ENCODE measurements around the gene DNHD1.

The DNHD1 gene

DNA sequence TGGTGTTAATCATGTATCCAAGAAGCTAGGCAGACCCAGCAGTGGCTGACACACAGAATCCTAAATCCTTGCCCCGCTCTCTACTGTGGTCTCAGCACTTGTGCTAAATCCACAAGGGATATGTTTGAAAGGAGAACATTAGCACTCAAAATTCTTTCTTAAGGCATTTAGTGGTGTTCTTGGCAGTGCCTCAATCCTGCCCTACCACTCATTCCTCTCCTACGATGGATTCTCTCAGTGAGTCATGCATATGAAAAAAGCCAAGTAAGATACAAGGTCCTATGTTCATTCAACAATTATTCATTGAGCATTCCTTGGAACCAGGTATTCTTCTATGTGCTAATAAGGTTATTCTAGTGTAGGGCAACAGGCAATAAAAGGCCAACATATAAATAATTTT, 75.1 kb downstream of the DNHD1 start:
- TF ChIP-seq, protein P1, sequence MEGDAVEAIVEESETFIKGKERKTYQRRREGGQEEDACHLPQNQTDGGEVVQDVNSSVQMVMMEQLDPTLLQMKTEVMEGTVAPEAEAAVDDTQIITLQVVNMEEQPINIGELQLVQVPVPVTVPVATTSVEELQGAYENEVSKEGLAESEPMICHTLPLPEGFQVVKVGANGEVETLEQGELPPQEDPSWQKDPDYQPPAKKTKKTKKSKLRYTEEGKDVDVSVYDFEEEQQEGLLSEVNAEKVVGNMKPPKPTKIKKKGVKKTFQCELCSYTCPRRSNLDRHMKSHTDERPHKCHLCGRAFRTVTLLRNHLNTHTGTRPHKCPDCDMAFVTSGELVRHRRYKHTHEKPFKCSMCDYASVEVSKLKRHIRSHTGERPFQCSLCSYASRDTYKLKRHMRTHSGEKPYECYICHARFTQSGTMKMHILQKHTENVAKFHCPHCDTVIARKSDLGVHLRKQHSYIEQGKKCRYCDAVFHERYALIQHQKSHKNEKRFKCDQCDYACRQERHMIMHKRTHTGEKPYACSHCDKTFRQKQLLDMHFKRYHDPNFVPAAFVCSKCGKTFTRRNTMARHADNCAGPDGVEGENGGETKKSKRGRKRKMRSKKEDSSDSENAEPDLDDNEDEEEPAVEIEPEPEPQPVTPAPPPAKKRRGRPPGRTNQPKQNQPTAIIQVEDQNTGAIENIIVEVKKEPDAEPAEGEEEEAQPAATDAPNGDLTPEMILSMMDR (IDR thresholded peaks at IDR 0.05; ENCODE audit: low read depth, low read length), result no peak
- no peak overlapping the region for H3K4me3 ChIP-seq (replicated peaks in 1 of 2; ENCODE audit: low read depth in 2 of 2, low read length in 2 of 2)
- DNase-seq (ENCODE audit: low read depth in 2 of 2), result peak; percentile 79 to 81

DNA sequence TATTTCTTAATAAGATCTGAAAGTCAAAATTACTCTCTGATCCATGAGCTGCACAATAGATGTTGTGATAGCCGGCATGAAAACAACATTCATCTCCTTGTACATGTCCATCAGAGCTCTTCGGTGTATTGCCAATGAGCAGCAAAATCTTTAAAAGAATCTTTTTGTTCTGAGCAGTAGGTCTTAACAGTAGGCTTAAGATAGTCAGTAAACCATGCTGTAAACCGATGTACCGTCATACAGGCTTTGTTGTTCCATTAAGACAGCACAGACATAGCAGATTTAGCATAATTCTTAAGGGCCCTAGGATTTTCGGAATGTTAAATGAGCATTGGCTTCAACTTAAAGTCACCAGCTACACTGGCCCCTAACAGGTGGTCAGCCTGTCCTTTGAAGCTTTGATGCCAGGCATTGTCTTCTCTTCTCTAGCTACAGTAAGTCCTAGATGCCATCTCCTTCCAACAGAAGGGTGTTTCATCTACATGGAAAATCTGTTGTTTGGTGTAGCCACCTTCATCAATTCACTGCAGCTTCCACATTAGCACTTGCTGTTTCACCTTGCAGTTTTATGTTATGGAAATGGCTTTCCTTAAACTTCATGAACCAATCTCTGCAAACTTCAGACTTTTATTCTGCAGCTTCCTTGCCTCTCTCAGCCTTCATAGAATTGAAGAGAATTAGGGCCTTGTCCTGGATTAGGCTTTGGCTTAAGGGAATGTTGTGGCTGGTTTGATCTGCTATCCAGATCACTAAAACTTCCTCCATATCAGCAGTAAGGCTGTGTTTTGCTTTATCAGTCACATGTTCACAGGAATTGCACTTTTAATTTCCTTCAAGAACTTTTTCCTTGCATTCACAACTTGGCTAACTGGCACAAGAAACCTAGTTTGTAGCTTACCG, 78.0 kb downstream of the DNHD1 start:
- TF ChIP-seq, protein P1 (IDR thresholded peaks at IDR 0.05; ENCODE audit: low read depth, low read length), result no peak
- H3K4me3 ChIP-seq (replicated peaks in 1 of 2; ENCODE audit: low read depth in 2 of 2, low read length in 2 of 2), result no peak overlapping the region
- no peak for DNase-seq (ENCODE audit: low read depth in 2 of 2)

DNA sequence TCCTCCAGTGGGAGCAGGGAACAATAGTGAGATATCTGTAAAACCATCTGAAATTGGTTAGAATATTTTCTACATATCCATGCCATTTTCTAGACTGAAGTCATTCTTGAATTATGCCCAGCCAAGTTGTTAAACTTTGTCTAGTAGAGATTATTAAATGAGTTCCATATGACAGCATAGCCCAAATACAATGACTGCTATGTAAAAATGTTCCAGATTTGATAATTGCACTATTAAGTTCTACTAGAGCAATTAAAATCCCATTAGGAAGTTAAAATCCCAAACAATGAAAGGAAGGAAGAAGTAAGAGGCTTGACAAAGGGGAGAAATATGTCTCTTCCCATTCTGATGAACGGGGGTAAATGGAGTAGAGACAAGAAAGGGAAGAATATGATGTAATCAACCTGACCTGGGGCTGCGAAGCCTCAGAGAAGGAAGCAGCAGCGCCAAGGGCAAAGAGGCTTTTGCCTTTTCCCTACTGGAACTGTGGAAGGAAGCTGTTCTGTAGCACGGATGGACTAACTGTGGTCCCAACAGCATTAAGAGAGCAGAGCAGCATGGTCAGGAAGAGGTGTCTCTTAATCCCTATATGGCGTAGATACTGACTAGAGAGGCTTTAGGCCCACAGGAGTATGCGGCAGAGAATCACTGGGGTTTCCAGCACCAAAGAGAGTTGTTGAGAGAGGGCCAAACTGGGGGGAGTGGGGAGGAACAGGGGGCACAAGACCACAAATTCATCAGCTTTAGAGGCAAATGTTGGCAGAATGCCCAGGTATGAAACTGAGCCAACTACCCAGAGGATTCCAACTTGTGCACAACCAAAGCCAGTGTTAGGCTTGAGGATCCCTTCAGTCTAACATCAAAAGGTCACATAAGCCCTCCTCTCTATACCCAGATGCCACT, 79.6 kb downstream of the DNHD1 start:
- peak; percentile 57 to 85 for DNase-seq (ENCODE audit: low read depth in 2 of 2)
- no peak overlapping the region for H3K4me3 ChIP-seq (replicated peaks in 1 of 2; ENCODE audit: low read depth in 2 of 2, low read length in 2 of 2)
- TF ChIP-seq, protein P1 (IDR thresholded peaks at IDR 0.05; ENCODE audit: low read depth, low read length), result no peak

DNA sequence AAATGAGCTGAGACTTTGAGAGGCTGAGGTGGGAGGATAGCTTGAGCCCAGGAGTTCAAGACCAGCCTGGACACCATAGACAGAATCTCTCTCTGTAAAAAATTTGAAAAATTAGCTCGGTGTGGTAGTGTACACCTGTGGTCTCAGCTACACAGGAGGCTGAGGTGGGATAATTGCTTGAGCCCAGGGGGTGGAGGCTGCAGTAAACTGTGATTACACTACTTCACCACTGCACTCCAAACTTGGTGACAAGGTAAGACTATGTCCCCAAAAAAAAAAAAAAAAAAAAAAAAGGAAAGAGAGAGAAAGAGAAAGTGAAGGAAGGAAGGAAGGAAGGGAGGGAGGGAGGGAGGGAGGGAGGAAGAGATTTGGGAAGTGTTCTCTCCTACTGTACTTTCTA, 81.1 kb downstream of the DNHD1 start:
- H3K4me3 ChIP-seq (replicated peaks in 1 of 2; ENCODE audit: low read depth in 2 of 2, low read length in 2 of 2), result no peak overlapping the region
- DNase-seq (ENCODE audit: low read depth in 2 of 2), result no peak
- TF ChIP-seq, protein P1 (IDR thresholded peaks at IDR 0.05; ENCODE audit: low read depth, low read length), result no peak

DNA sequence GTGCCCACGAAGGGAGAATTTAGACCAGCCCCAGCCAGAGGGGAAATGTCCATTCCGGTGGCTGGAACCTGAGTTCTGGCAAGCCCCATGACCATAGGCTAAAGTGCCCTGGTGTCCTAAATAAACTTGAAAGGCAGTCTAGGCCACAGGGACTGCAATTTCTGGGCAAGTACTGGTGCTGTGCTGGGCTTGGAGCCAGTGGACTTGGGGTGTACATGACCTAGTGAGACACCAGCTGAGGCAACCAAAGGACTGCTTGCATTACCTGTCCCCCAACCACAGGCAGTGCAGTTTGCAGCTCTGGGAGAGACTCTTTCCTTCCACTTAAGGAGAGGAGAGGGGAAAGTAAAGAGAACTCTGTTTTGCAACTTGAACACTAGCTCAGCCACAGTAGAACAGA, 82.6 kb downstream of the DNHD1 start:
- DNase-seq (ENCODE audit: low read depth in 2 of 2), result no peak
- no peak overlapping the region for H3K4me3 ChIP-seq (replicated peaks in 1 of 2; ENCODE audit: low read depth in 2 of 2, low read length in 2 of 2)
- TF ChIP-seq, protein P1 (IDR thresholded peaks at IDR 0.05; ENCODE audit: low read depth, low read length), result no peak

DNA sequence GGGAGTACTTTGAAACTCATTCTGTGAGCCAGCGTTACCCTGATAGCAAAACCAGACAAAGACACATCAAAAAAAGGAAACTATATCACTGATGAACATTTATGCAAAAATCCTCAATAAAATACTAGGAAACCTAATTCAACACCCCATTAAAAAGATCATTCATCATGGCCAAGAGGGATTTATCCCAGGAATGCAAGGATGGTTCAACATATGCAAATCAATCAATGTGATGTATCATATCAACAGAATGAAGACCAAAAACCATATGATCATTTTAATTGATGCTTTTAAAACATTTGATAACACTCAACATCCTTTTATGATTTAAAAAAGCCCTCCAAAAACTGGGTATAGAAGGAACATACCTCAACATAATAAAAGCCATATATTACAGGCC, 86.5 kb downstream of the DNHD1 start:
- DNase-seq (ENCODE audit: low read depth in 2 of 2), result no peak
- TF ChIP-seq, protein P1 (IDR thresholded peaks at IDR 0.05; ENCODE audit: low read depth, low read length), result no peak
- no peak overlapping the region for H3K4me3 ChIP-seq (replicated peaks in 1 of 2; ENCODE audit: low read depth in 2 of 2, low read length in 2 of 2)

All from cardiac fibroblast (primary cell).